NCI-H524 (cell line): Measurements from ENCODE around the gene ZBTB2.

ENCODE experiments used
- DNase-seq, 2 experiments: peaks; one replicate each; lab custom pipeline; 2025; lab: John Stamatoyannopoulos, UW

The ZBTB2 gene

GRCh38 chr6:151391471-151392413 lies at the start of gene ZBTB2:
Gene ZBTB2 (minus strand): TSS chr6:151391559. CDS start chr6:151373637, 17,922 bp downstream.
- peak; percentile 74 to 82 for DNase-seq

- peak in 1 of 2 experiments; percentile 23 for DNase-seq
Measured at GRCh38 chr6:151440930-151441329, 49.6 kb upstream of the ZBTB2 start.

- no peak for DNase-seq
Measured at GRCh38 chr6:151440498-151440897, 49.1 kb upstream of the ZBTB2 start.

GRCh38 chr6:151437401-151437800 lies 46.0 kb upstream of the ZBTB2 start:
- DNase-seq: no peak

GRCh38 chr6:151436802-151437201 lies 45.4 kb upstream of the ZBTB2 start:
- no peak for DNase-seq

- no peak for DNase-seq
Measured at GRCh38 chr6:151436300-151436699, 44.9 kb upstream of the ZBTB2 start.

- no peak for DNase-seq
Measured at GRCh38 chr6:151434369-151434768, 43.0 kb upstream of the ZBTB2 start.

GRCh38 chr6:151432651-151433050 lies 41.3 kb upstream of the ZBTB2 start:
- DNase-seq: no peak

GRCh38 chr6:151431337-151431736 lies 40.0 kb upstream of the ZBTB2 start:
- no peak for DNase-seq

- peak in 1 of 2 experiments; percentile 39 for DNase-seq
Measured at GRCh38 chr6:151430886-151431285, 39.5 kb upstream of the ZBTB2 start.

GRCh38 chr6:151428093-151428735 lies 36.9 kb upstream of the ZBTB2 start:
- no peak for DNase-seq

GRCh38 chr6:151425561-151425960 lies 34.2 kb upstream of the ZBTB2 start:
- no peak for DNase-seq

- no peak for DNase-seq
Measured at GRCh38 chr6:151422981-151423380, 31.6 kb upstream of the ZBTB2 start.

- no peak for DNase-seq
Measured at GRCh38 chr6:151417477-151417876, 26.1 kb upstream of the ZBTB2 start.

GRCh38 chr6:151414641-151415260 lies 23.4 kb upstream of the ZBTB2 start:
- DNase-seq: no peak

GRCh38 chr6:151413372-151414145 lies 22.2 kb upstream of the ZBTB2 start:
- no peak for DNase-seq

GRCh38 chr6:151412909-151413308 lies 21.6 kb upstream of the ZBTB2 start:
- no peak for DNase-seq

- DNase-seq: no peak
Measured at GRCh38 chr6:151409679-151410078, 18.3 kb upstream of the ZBTB2 start.

- no peak for DNase-seq
Measured at GRCh38 chr6:151409260-151409659, 17.9 kb upstream of the ZBTB2 start.

- DNase-seq: no peak
Measured at GRCh38 chr6:151408858-151409257, 17.5 kb upstream of the ZBTB2 start.

GRCh38 chr6:151403919-151404308 lies 12.6 kb upstream of the ZBTB2 start:
- no peak for DNase-seq

GRCh38 chr6:151402228-151402627 lies 10.9 kb upstream of the ZBTB2 start:
- DNase-seq: no peak
